DOHH2 (cell line): ENCODE measurements around the gene ALX4.

Source experiments
- EZH2phosphoT487 ChIP-seq: fragments of 200-600 bp; sonication (generic); IDR thresholded peaks from 2 replicates; pipeline ENCODE4 v1.6.1; 2017; ENCODE audit warnings: borderline replicate concordance, mild to moderate bottlenecking, antibody characterized with exemption, low read length, moderate library complexity, mixed read lengths
- TF ChIP-seq, protein P1 (sequence below): fragments of 200-600 bp; sonication (generic); IDR thresholded peaks from one replicate; pipeline ENCODE4 v1.5.1; 2014; ENCODE audit warnings: antibody characterized with exemption, mild to moderate bottlenecking, low read depth, low read length; ENCODE audit not compliant: poor library complexity, severe bottlenecking

DNA sequence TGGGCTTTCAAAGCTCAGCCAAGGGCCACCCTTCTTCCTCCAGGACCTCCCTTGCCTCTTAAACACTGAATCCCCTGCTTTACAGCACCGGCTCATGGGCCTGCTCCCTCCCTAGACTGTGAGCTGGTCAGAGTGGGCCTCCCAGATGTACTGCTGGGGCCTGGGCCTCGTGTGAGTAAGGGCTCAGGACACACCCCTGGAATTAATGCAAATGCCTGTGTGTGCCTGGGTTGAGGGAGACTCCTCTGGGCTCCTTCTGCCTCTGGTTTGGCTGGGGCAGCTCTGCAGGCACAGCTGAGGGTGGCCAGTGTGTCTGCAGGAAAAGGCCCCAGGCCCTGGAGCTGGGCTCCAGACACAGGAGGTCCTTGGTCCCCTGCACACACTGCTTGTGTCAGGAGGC, 24.2 kb downstream of the ALX4 start:
- TF ChIP-seq, protein P1, sequence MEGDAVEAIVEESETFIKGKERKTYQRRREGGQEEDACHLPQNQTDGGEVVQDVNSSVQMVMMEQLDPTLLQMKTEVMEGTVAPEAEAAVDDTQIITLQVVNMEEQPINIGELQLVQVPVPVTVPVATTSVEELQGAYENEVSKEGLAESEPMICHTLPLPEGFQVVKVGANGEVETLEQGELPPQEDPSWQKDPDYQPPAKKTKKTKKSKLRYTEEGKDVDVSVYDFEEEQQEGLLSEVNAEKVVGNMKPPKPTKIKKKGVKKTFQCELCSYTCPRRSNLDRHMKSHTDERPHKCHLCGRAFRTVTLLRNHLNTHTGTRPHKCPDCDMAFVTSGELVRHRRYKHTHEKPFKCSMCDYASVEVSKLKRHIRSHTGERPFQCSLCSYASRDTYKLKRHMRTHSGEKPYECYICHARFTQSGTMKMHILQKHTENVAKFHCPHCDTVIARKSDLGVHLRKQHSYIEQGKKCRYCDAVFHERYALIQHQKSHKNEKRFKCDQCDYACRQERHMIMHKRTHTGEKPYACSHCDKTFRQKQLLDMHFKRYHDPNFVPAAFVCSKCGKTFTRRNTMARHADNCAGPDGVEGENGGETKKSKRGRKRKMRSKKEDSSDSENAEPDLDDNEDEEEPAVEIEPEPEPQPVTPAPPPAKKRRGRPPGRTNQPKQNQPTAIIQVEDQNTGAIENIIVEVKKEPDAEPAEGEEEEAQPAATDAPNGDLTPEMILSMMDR: no peak
- TF ChIP-seq EZH2phosphoT487: no peak
